GM20000 (cell line): Measurements from ENCODE around the gene CDH13.

Experiments
- DNase-seq: peaks from one replicate; pipeline ENCODE4 v3.0.0; 2012; ENCODE audit warnings: low spot score
- CTCF ChIP-seq: IDR thresholded peaks from 2 replicates; pipeline ENCODE4 v1.5.1; 2012; ENCODE audit warnings: mild to moderate bottlenecking, control low read depth; ENCODE audit errors: extremely low read depth, missing control alignments

CDH13 gene

DNA sequence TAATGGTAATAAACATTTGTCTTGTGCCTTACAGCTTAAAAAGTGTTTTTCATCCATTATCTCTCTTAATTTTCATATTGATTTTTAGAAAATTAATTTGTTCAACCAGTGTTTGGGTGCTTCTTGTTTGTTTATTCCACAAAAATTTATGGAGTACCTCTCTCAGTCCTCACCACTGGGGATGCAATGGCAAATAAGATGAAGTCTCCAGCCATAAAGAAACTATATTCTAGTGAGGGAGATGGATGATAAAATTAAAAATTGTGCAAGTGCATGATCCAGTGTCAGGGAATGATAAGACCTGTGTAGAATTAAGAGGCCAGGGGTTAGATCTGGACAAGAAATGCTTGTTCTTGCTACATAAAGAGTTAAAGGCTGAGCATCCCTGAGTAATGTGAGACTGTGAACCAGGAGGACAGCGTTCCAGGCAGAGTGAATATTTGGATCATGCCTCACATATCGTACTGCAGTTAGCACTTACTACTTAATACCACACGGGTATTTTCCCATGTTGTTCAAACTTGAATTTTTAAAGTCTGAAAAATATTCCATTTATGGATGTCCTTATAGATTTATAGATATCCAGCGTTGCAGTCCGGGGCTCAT lies 645.3 kb downstream of the CDH13 start:
- no peak for TF ChIP-seq CTCF
- DNase-seq: no peak

- no peak for DNase-seq
- no peak for TF ChIP-seq CTCF
Observed at GRCh38 chr16:83272843-83273242, 646.1 kb downstream of the CDH13 start.

DNA sequence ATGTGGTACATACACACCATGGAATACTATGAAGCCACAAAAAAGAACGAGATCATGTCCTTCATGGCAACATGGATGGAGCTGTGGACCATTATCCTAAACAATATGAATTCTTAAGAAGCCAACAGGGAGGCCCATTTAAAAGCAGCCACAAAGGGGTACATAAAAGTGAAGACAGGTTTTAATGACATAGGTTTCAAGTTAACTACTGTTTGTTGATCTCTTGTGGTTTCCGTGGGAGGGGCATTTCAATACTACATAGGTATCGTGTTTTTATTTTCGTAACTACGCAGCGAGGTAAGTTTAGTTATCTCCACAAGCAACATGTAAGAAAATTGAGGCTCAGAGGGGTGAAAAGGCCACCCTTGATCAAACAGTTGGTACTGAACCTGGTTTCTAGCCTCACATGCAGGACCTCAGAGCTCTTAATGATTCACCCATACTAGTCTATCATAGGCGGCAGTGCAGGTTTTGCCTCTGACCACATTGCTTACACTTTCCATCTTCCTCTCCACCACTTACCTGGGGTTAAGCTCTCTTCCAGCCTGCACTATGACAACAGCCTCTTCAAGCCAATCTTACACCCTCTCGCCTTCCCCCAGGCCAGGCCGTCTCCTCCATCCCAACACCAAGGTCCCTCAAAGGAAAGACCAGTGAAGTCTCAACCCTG lies 646.9 kb downstream of the CDH13 start:
- DNase-seq: no peak
- no peak for TF ChIP-seq CTCF

DNA sequence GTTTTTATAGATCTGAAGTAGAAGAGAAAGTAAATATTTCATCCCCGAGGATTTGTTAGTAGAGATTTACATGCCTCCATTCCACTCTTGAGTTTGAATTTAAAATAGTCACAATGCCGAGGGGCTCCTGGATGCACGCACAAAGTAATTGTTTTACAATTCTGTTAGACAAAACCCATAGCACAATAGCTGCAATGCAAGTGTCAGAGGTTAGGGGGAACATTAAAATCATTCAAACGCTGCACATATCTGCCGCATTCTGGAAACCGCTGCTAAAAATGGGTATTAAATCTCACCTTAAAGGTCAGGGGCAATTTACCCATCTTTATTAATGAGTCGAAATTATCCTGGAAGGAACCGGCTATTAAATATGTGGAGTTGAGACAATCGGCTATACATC lies 652.5 kb downstream of the CDH13 start:
- no peak for DNase-seq
- TF ChIP-seq CTCF: no peak

GRCh38 chr16:83285921-83286320 lies 659.2 kb downstream of the CDH13 start:
- no peak for TF ChIP-seq CTCF
- DNase-seq: no peak

GRCh38 chr16:83296505-83296904 lies 669.7 kb downstream of the CDH13 start:
- DNase-seq: no peak
- no peak for TF ChIP-seq CTCF

DNA sequence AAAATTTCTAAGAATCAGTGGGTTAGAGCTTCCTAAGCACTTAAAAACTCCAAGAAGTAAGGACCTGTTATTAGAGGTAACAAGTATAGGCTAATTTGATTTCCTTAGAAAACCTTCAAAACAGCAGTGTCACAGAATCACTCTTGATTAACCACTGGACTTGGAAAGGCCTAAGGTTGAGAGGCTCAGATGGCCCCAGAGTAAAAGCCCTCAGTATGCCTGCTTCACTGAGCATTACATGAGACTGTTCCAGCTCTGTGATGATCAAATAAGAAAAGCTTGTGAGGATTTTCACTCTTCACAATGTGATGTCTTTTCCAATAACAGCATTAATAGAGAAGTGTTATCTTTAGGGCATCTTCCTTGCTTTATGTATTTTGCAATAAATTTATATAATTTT lies 671.8 kb downstream of the CDH13 start:
- no peak for TF ChIP-seq CTCF
- DNase-seq: no peak
